ENCODE measurements around the gene DAP.

The DAP gene

DNA sequence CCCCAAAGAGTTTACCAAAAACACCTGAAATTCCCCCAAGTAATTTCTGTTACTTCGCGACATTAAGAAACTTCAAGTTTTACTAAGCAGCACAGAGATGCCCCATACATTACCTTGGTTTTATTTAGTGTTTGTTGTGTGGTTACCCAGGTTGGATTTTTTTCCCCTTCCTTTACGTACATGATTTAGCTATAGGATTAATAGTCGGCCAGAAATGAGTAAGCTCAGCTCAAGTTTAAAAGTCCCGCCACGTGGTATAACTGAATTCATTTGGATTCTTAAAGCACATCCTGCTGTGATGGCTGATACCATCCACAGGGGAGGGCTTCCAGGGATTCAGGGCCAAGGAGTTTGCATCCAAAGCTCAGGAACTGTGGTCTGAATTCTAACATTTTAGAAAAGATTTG is 75.9 kb downstream of the DAP start:
- TF ChIP-seq, protein P1, sequence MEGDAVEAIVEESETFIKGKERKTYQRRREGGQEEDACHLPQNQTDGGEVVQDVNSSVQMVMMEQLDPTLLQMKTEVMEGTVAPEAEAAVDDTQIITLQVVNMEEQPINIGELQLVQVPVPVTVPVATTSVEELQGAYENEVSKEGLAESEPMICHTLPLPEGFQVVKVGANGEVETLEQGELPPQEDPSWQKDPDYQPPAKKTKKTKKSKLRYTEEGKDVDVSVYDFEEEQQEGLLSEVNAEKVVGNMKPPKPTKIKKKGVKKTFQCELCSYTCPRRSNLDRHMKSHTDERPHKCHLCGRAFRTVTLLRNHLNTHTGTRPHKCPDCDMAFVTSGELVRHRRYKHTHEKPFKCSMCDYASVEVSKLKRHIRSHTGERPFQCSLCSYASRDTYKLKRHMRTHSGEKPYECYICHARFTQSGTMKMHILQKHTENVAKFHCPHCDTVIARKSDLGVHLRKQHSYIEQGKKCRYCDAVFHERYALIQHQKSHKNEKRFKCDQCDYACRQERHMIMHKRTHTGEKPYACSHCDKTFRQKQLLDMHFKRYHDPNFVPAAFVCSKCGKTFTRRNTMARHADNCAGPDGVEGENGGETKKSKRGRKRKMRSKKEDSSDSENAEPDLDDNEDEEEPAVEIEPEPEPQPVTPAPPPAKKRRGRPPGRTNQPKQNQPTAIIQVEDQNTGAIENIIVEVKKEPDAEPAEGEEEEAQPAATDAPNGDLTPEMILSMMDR (IDR thresholded peaks at IDR 0.05; ENCODE audit: insufficient read depth, low read depth, low read length, missing control alignments): no peak
- peak; percentile 86 for DNase-seq (ENCODE audit: low read depth)
- peak overlapping the region; percentile 40; the same call in 1 of the 2 replicates for H3K4me3 ChIP-seq (ENCODE audit: low read depth, low read length)

DNA sequence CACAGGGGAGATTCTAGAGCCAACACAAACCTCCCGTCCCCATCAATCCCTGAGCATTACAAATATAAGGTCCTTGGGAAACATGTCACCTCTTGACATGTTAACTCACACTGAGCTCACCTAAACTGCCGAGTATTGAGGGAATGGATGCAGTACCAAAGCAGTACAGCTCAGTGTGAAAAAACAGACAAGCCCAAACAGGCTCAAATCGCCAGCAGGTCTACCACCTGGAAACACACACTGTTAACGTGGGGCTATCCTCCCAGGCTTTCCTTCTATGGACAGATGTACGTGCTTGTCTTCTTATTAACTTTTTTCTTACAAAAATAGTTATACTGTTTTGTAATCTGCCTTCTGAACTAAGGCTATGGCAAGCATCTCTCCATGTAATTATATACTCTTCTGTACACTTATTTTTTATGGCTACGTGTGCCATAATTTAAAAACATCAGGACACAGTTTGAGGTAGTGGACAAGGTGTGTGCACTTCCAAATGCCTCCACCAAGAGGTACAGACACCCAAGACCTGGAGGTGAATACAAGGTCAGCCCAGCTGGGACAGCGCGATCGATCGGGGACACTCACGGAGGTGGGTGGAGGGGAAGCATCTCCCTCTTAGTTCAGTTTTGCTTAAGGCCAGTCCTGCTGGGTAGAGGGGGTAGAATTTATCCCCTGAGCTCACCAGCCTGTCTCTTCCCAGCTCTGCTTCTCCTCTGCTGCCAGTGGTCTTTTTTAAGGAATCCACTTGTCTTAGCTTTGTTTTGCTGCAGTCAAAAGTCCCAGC is 76.5 kb downstream of the DAP start:
- peak overlapping the region; percentile 40 for H3K4me3 ChIP-seq (ENCODE audit: low read depth, low read length)
- TF ChIP-seq, protein P1 (IDR thresholded peaks at IDR 0.05; ENCODE audit: insufficient read depth, low read depth, low read length, missing control alignments): peak; percentile 10
- DNase-seq (ENCODE audit: low read depth): peak; percentile 76

- TF ChIP-seq, protein P1 (IDR thresholded peaks at IDR 0.05; ENCODE audit: insufficient read depth, low read depth, low read length, missing control alignments): no peak
- DNase-seq (ENCODE audit: low read depth): no peak
- H3K4me3 ChIP-seq (ENCODE audit: low read depth, low read length): no peak overlapping the region
These were observed 78.1 kb downstream of the DAP start for GRCh38 chr5:10682801-10683525.

DNA sequence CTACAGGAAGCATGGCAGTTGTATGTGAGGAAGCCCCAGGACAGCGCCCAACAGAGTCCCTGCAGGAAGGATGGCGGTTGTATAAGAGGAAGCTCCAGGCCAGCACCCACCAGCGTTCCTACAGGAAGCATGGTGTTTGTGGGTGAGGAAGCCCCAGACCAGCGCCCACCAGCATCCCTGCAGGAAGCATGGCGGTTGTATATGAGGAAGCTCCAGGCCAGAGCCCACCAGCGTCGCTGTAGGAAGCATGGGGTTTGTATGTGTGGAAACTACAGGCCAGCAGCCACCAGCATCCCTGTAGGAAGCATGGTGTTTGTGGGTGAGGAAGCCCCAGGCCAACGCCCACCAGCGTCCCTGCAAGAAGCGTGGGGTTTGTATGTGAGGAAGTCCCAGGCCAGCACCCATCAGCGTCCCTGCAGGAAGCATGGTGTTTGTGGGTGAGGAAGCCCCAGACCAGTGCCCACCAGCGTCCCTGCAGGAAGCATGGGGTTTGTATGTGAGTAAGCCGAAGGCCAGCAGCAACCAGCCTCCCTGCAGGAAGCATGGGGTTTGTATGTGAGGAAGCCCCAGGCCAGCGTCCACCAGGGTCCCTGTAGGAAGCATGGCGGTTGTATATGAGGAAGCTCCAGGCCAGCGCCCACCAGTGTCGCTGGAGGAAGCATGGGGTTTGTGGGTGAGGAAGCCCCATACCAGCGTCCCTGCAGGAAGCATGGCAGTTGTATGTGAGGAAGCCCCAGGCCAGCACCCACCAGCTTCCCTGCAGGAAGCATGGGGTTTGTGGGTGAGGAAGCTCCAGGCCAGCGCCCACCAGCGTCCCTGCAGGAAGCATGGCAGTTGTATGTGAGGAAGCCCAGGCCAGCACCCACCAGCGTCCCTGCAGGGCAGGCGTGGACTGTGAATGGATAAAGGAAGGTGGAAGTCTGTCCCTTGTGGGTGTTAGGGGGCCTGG is 79.0 kb downstream of the DAP start:
- H3K4me3 ChIP-seq (ENCODE audit: low read depth, low read length): no peak overlapping the region
- no peak for DNase-seq (ENCODE audit: low read depth)
- TF ChIP-seq, protein P1 (IDR thresholded peaks at IDR 0.05; ENCODE audit: insufficient read depth, low read depth, low read length, missing control alignments): no peak

- no peak overlapping the region for H3K4me3 ChIP-seq (ENCODE audit: low read depth, low read length)
- no peak for DNase-seq (ENCODE audit: low read depth)
- TF ChIP-seq, protein P1 (IDR thresholded peaks at IDR 0.05; ENCODE audit: insufficient read depth, low read depth, low read length, missing control alignments): no peak
These were observed 80.1 kb downstream of the DAP start for GRCh38 chr5:10680876-10681481.

- TF ChIP-seq, protein P1 (IDR thresholded peaks at IDR 0.05; ENCODE audit: insufficient read depth, low read depth, low read length, missing control alignments): no peak
- no peak for DNase-seq (ENCODE audit: low read depth)
- H3K4me3 ChIP-seq (ENCODE audit: low read depth, low read length): no peak overlapping the region
These were observed 81.6 kb downstream of the DAP start for GRCh38 chr5:10679336-10679988.

Measured in GM12865 (cell line).